ENCODE results near the gene EHMT1.
"Not testable (repeated sequence)": the region's sequence is repeated elsewhere in the genome, so short reads cannot be mapped to it uniquely, and the experiment has no call there.

EHMT1 gene

DNA sequence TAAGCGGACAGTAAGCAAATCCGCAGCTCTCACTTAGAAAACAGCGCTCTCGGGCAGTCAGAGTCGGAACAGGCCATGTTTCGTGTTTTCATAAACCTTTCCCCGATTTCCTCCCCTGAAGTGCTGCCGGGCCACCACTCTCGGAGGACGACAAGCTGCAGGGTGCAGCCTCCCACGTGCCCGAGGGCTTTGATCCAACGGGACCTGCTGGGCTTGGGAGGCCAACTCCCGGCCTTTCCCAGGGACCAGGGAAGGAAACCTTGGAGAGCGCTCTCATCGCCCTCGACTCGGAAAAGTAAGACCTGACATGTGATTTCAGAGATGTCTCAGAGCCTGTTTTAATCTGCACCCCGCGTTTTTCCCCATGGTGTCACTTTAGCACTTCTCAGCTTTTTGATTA is 159.0 kb downstream of the EHMT1 start:
- H3K36me3 Mint-ChIP-seq: peaks cover 13% of the 10 kb centered on the region
- peaks cover 4% of the 10 kb centered on the region for H3K4me1 Mint-ChIP-seq
- DNase-seq (ENCODE audit: low spot score in 2 of 2) (no peak), ATAC-seq (no peak)
- H3K27ac Mint-ChIP-seq: no peak overlapping the region
- no peaks in the 10 kb centered on the region for H3K9me3 Mint-ChIP-seq
- H3K4me3 Mint-ChIP-seq: no peak overlapping the region

DNA sequence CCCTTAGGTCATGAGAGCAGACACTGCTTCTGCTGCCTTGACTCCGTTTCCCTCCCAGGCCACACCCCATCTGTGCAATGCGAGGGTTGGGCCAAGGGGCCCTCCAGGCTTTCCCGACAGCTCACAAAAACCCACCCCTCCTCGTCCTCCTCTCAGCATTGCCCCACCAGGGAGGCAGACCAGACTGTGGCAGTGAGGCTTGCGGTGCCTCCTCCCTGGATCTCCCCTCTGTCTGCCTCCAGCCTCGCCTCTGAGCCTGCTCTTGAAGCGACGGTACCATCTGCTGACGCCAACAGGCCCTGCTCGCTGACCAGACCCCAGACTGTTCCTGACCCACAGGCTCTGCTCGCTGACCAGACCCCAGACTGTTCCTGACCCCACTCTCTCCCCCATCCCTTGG is 159.5 kb downstream of the EHMT1 start:
- peaks cover 8% of the 10 kb centered on the region for H3K4me1 Mint-ChIP-seq
- H3K9me3 Mint-ChIP-seq: no peaks in the 10 kb centered on the region
- peaks cover 10% of the 10 kb centered on the region for H3K36me3 Mint-ChIP-seq
- peak overlapping the region; percentile 46 for H3K27ac Mint-ChIP-seq
- DNase-seq (ENCODE audit: low spot score in 2 of 2) (no peak), ATAC-seq (no peak)
- no peak overlapping the region for H3K4me3 Mint-ChIP-seq

DNA sequence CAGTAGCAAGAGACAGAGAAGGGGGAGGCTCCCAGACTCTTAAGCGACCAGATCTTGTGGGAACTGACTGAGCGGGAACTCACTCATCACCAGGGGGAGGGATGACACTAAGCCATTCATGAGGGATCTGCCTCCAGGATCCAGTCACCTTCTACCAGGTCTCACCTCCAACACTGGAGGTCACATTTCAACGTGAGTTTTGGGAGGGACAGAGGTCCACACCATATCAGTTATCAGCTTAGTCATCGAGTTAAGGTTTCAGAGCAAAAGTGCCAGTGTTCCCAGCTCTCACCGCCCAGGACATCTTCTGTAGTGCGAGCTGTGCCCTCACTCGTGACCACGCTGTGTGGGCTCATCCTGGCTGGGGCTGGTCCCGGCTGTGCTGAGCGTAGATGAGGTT is 160.1 kb downstream of the EHMT1 start:
- Mint-ChIP-seq H3K4me3 (no peak overlapping the region), H3K36me3 (peaks cover 10% of the 10 kb centered on the region), H3K9me3 (no peaks in the 10 kb centered on the region), H3K4me1 (peaks cover 8% of the 10 kb centered on the region), H3K27ac (peak overlapping the region; percentile 46)
- ATAC-seq (no peak), DNase-seq (ENCODE audit: low spot score in 2 of 2) (no peak)

- ATAC-seq; H3K27ac Mint-ChIP-seq; DNase-seq (ENCODE audit: low spot score in 2 of 2); H3K36me3 Mint-ChIP-seq; H3K9me3 Mint-ChIP-seq; H3K4me3 Mint-ChIP-seq: not testable (repeated sequence)
- H3K4me1 Mint-ChIP-seq: peaks cover 17% of the 10 kb centered on the region
Measured at GRCh38 chr9:137780031-137780430, 161.2 kb downstream of the EHMT1 start.

- ATAC-seq (no peak), DNase-seq (ENCODE audit: low spot score in 2 of 2) (no peak)
- Mint-ChIP-seq H3K9me3 (no peaks in the 10 kb centered on the region), H3K4me1 (peaks cover 22% of the 10 kb centered on the region), H3K27ac (peak overlapping the region; percentile 86), H3K4me3 (no peak overlapping the region), H3K36me3 (peaks cover 15% of the 10 kb centered on the region)
Measured at GRCh38 chr9:137781906-137782585, 163.2 kb downstream of the EHMT1 start.

GRCh38 chr9:137783521-137783920 is 164.7 kb downstream of the EHMT1 start:
- peaks cover 30% of the 10 kb centered on the region for H3K4me1 Mint-ChIP-seq
- no peak overlapping the region for H3K4me3 Mint-ChIP-seq
- H3K27ac Mint-ChIP-seq: peak overlapping the region; percentile 86
- H3K36me3 Mint-ChIP-seq: peaks cover 25% of the 10 kb centered on the region
- DNase-seq (ENCODE audit: low spot score in 2 of 2) (no peak), ATAC-seq (no peak)
- no peaks in the 10 kb centered on the region for H3K9me3 Mint-ChIP-seq

DNA sequence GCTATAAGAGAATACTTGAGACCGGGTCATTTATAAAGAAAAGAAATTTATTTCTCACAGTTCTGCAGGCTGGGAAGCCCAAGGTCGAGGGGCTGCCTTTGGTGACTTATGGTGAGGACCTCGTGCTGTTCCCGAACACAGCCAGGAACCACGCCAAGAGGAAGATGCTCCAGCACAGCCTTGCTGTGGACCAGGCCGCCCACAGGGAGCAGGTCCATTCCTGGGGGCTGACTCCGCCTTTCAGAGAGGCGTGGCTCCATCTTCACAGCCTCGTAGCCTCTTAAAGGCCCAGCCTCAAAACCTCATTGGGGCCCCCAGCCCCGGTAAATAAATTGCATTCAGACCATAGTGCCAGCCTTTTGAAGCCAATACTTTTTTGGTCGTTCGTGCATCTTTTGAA is 165.2 kb downstream of the EHMT1 start:
- DNase-seq (ENCODE audit: low spot score in 2 of 2): no peak
- Mint-ChIP-seq H3K27ac (peak overlapping the region; percentile 86), H3K9me3 (no peaks in the 10 kb centered on the region), H3K36me3 (peaks cover 27% of the 10 kb centered on the region), H3K4me3 (no peak overlapping the region), H3K4me1 (peaks cover 30% of the 10 kb centered on the region)
- no peak for ATAC-seq

DNA sequence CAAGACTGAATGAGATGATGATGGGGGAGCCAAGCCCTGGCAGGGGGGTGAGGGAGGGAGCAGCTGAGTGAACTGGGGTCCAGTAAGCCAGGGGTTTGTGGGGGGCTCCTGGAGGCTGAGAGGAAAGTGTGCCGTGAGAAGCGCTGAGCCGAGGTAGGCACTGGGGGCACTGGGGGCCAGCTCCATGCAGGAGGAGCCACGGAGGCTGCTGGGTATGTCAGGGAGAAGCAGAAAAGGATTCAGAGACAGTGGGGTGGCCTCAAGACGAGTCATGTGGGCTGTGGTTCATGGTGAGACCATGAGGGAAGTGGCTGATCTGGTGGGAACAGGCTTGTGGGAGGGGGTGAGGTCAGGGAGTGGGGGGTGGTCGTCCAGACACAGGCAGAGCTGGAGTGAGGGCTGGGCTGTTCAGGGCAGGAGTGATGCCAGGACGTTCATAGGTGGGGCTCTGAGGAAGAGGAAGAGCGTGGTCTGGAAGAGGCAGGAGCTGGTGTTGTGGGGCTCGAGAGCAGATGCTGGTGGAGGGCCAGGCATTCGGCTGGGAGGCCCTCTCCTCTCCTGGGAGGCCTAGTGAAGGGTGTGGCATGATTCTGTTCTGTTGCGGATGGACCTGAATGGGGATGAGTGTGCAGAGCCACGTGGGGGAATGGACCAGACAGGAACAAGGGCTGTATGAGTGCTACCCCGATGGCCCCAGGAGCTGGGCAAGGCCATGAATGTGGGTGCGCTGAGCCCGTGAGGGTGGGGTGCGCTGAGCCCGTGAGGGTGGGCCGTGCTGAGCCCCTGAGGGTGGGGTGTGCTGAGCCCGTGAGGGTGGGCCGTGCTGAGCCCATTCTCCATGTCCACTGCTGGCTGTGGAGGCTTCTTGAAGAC is 166.1 kb downstream of the EHMT1 start:
- peaks cover 35% of the 10 kb centered on the region for H3K36me3 Mint-ChIP-seq
- peak overlapping the region; percentile 68 for H3K27ac Mint-ChIP-seq
- H3K4me1 Mint-ChIP-seq: peaks cover 30% of the 10 kb centered on the region
- H3K4me3 Mint-ChIP-seq: no peak overlapping the region
- DNase-seq (ENCODE audit: low spot score in 2 of 2): no peak
- no peaks in the 10 kb centered on the region for H3K9me3 Mint-ChIP-seq
- no peak for ATAC-seq

GRCh38 chr9:137785704-137786161 is 166.9 kb downstream of the EHMT1 start:
- Mint-ChIP-seq H3K27ac (peak overlapping the region; percentile 83), H3K9me3 (no peaks in the 10 kb centered on the region), H3K4me1 (peaks cover 30% of the 10 kb centered on the region), H3K4me3 (no peak overlapping the region), H3K36me3 (peaks cover 43% of the 10 kb centered on the region)
- no peak for DNase-seq (ENCODE audit: low spot score in 2 of 2)
- no peak for ATAC-seq

DNA sequence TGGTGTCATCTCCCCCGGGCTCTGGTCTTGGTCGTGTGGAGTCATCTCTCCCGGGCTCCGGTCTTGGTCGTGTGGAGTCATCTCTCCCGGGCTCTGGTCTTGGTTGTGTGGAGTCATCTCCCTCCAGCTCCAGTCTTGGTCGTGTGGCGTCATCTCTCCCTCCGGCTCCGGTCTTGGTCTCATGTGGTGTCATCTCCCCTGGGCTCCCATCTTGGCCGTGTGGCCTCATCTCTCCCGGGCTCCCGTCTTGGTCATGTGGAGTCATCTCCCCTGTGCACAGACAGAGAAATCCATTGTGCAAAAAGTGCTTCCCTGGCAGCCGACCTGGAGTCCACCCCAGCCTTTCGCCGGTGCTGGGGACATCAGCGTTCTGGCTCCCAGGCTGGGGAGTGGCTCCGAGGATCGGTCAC is 167.7 kb downstream of the EHMT1 start:
- peaks cover 51% of the 10 kb centered on the region for H3K36me3 Mint-ChIP-seq
- ATAC-seq: no peak
- no peak for DNase-seq (ENCODE audit: low spot score in 2 of 2)
- no peak overlapping the region for H3K4me3 Mint-ChIP-seq
- H3K4me1 Mint-ChIP-seq: peaks cover 30% of the 10 kb centered on the region
- H3K27ac Mint-ChIP-seq: peak overlapping the region; percentile 66
- no peaks in the 10 kb centered on the region for H3K9me3 Mint-ChIP-seq

- ATAC-seq (no peak), DNase-seq (ENCODE audit: low spot score in 2 of 2) (no peak)
- Mint-ChIP-seq H3K36me3 (peaks cover 60% of the 10 kb centered on the region), H3K9me3 (no peaks in the 10 kb centered on the region), H3K27ac (peak overlapping the region; percentile 66), H3K4me1 (peaks cover 30% of the 10 kb centered on the region), H3K4me3 (no peak overlapping the region)
Measured at GRCh38 chr9:137787381-137787780, 168.6 kb downstream of the EHMT1 start.

DNA sequence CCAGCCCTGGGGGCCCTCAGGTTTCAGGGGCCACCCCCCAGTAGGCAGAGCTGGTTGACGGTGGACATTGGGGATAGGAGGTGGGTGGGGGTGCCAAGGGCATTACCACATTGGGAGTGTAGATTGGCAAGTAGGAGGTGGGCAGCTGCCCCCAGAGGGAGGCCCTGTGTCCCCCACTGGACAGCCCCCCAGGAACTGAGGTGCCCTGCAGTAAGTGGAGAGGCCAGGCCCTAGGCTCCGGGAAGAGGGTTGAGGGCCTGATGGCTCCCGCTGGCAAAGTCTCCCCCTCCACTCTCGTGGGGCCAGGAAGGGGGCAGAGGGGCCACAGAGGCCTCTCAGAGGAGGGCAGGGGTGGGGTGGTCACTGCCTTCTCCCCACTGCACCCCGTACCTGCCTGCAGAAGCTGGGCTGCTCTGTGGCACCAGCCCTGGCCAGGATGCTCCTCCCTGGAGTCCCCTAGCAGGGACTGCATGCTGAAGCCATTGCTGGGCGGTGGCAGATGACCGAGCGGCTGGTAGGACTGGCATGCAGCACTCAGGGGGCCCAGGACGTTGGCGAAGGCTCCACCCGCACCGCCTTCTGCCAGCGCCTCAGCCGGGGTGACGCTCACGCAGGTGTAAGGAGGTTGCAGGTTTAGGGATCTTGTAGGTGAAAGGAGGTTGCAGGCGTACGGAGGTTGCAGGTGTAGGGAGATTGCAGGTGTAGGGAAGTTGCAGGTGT is 169.1 kb downstream of the EHMT1 start:
- peaks cover 65% of the 10 kb centered on the region for H3K36me3 Mint-ChIP-seq
- no peak overlapping the region for H3K4me3 Mint-ChIP-seq
- DNase-seq (ENCODE audit: low spot score in 2 of 2) (no peak), ATAC-seq (no peak)
- H3K9me3 Mint-ChIP-seq: no peaks in the 10 kb centered on the region
- H3K4me1 Mint-ChIP-seq: peaks cover 24% of the 10 kb centered on the region
- peak overlapping the region; percentile 66 for H3K27ac Mint-ChIP-seq

DNA sequence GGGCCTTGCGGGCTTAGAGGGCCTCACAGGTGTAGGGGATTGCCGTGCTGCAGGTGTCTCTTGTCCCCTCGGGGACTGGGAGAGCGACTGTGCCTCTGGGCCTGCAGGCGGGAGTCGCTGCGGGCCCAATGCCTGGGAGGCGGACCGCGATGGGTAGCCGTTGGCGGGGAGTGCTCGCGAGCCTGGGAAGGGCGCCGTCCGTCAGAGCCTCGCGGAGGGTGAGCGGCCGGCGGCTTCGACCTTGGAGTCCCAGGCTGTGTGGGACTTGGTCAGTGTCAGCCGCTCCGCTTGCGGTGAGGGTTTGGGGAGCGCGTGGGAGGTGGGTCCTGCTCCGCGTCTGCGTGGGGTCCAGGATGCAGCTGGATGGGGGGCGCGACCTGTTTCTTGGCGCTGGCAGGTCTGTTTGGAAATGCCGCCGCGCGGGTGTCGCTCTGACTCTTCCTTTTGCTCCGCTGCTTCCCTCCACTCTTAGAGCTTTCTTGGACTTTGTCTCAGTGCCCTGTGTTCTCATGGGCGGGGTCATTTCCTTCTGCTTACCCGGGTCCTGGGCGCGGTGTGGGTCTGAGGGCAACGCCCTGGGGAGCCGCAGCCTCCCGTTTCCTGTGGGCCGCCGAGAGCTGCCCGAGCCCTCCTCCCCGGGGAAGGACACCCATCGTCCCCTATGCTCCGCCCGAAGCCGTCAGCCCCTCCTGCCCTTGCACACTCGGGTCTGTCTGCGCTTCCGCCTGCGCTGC is 169.9 kb downstream of the EHMT1 start:
- no peaks in the 10 kb centered on the region for H3K9me3 Mint-ChIP-seq
- peak overlapping the region; percentile 66 for H3K27ac Mint-ChIP-seq
- H3K4me3 Mint-ChIP-seq: no peak overlapping the region
- peaks cover 73% of the 10 kb centered on the region for H3K36me3 Mint-ChIP-seq
- ATAC-seq (peak; percentile 31), DNase-seq (ENCODE audit: low spot score in 2 of 2) (no peak)
- peaks cover 22% of the 10 kb centered on the region for H3K4me1 Mint-ChIP-seq

DNA sequence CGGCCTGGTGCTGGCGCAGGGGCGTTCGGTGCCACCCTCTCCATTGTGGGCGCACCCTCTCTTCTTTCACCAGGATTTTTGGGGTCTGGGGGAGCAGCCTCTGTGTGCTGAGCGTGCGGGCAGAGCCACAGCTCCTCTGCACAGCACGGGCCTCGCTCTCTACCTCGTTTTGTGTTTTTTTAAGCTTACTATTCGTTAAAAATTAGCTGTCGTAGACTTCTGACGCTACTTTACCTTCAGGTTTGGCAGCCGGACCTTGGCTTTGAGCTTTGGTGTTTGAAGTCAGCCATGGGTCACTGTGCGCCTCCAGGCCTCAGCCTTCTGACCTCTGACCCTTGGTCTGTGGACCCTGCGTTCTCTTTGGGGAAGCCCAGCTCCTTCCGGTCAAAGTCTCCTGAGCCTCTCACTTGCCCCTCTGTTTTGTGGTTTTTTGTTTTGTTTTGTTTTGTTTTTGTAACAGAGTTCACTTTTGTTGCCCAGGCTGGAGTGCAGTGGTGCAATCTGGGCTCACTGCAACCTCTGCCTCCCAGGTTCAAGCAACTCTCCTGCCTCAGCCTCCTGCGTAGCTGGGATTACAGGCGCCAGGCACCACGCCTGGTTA is 170.6 kb downstream of the EHMT1 start:
- H3K27ac Mint-ChIP-seq: no peak overlapping the region
- no peak overlapping the region for H3K4me3 Mint-ChIP-seq
- H3K9me3 Mint-ChIP-seq: no peaks in the 10 kb centered on the region
- DNase-seq (ENCODE audit: low spot score in 2 of 2) (no peak), ATAC-seq (no peak)
- H3K36me3 Mint-ChIP-seq: peaks cover 80% of the 10 kb centered on the region
- peaks cover 20% of the 10 kb centered on the region for H3K4me1 Mint-ChIP-seq
